ENCODE results near the gene RBM18.

RBM18 gene

GRCh38 chr9:122264360-122265148, at the start of gene RBM18, which contains the start of gene MRRF:
RBM18 (minus strand) TSS chr9:122264840; CDS start chr9:122261492, 3,348 bp downstream.
MRRF (plus strand) TSS chr9:122264882; CDS start chr9:122270892, 6,010 bp downstream.
- CTCF ChIA-PET: interaction anchor here (0.9 to 1.0 kb wide), 3 partner anchors 12 to 165 kb away, joined by 3 read pairs; no protein-coding TSS in a partner anchor
- peaks cover 21% of the 10 kb centered on the region for H3K36me3 Mint-ChIP-seq
- DNase-seq: peak; percentile 93
- peak within 1 kb of the TSS; percentile 83 for H3K4me3 Mint-ChIP-seq
- peak within 1 kb of the TSS; percentile 99 for H3K27ac Mint-ChIP-seq
- H3K27me3 Mint-ChIP-seq: peaks cover 4% of the 10 kb centered on the region
- H3K9me3 Mint-ChIP-seq: no peaks in the 10 kb centered on the region
- peaks cover 52% of the 10 kb centered on the region for H3K4me1 Mint-ChIP-seq

GRCh38 chr9:122314165-122314564, 49.5 kb upstream of the RBM18 start:
- CTCF ChIA-PET: no interaction called here
- Mint-ChIP-seq H3K27me3 (no peaks in the 10 kb centered on the region), H3K4me1 (no peaks in the 10 kb centered on the region), H3K4me3 (no peak overlapping the region), H3K27ac (no peak overlapping the region), H3K36me3 (peaks cover 25% of the 10 kb centered on the region), H3K9me3 (no peaks in the 10 kb centered on the region)
- DNase-seq: no peak

GRCh38 chr9:122309861-122310260, 45.2 kb upstream of the RBM18 start:
- no peak for DNase-seq
- no peaks in the 10 kb centered on the region for H3K9me3 Mint-ChIP-seq
- peaks cover 28% of the 10 kb centered on the region for H3K36me3 Mint-ChIP-seq
- no peak overlapping the region for H3K27ac Mint-ChIP-seq
- H3K27me3 Mint-ChIP-seq: no peaks in the 10 kb centered on the region
- H3K4me1 Mint-ChIP-seq: no peaks in the 10 kb centered on the region
- CTCF ChIA-PET: no interaction called here
- H3K4me3 Mint-ChIP-seq: no peak overlapping the region

GRCh38 chr9:122307925-122308324, 43.3 kb upstream of the RBM18 start:
- Mint-ChIP-seq H3K4me3 (no peak overlapping the region), H3K9me3 (no peaks in the 10 kb centered on the region), H3K36me3 (peaks cover 12% of the 10 kb centered on the region), H3K27ac (no peak overlapping the region), H3K4me1 (peaks cover 12% of the 10 kb centered on the region), H3K27me3 (no peaks in the 10 kb centered on the region)
- no peak for DNase-seq
- CTCF ChIA-PET: interaction anchor here (1.4 to 2.1 kb wide), 2 partner anchors 43 to 186 kb away, joined by 4 to 7 read pairs; no protein-coding TSS in a partner anchor

GRCh38 chr9:122307061-122307460, 42.4 kb upstream of the RBM18 start:
- no peak overlapping the region for H3K4me3 Mint-ChIP-seq
- H3K36me3 Mint-ChIP-seq: peaks cover 13% of the 10 kb centered on the region
- H3K4me1 Mint-ChIP-seq: peaks cover 12% of the 10 kb centered on the region
- DNase-seq: no peak
- CTCF ChIA-PET: interaction anchor here (1.4 to 2.1 kb wide), 2 partner anchors 44 to 185 kb away, joined by 4 to 7 read pairs; no protein-coding TSS in a partner anchor
- no peak overlapping the region for H3K27ac Mint-ChIP-seq
- H3K27me3 Mint-ChIP-seq: no peaks in the 10 kb centered on the region
- H3K9me3 Mint-ChIP-seq: no peaks in the 10 kb centered on the region

GRCh38 chr9:122302237-122303093, 37.8 kb upstream of the RBM18 start:
- no peak overlapping the region for H3K4me3 Mint-ChIP-seq
- CTCF ChIA-PET: interaction anchor here (0.6 kb wide), 1 partner anchor 12 kb away, joined by 3 read pairs; no protein-coding TSS in a partner anchor
- H3K36me3 Mint-ChIP-seq: peaks cover 22% of the 10 kb centered on the region
- no peak for DNase-seq
- H3K4me1 Mint-ChIP-seq: peaks cover 12% of the 10 kb centered on the region
- no peaks in the 10 kb centered on the region for H3K27me3 Mint-ChIP-seq
- no peak overlapping the region for H3K27ac Mint-ChIP-seq
- H3K9me3 Mint-ChIP-seq: no peaks in the 10 kb centered on the region

- CTCF ChIA-PET: no interaction called here
- no peaks in the 10 kb centered on the region for H3K27me3 Mint-ChIP-seq
- DNase-seq: no peak
Measured at GRCh38 chr9:122297512-122297911, 32.9 kb upstream of the RBM18 start.

GRCh38 chr9:122294531-122294930, 29.9 kb upstream of the RBM18 start:
- H3K27me3 Mint-ChIP-seq: no peaks in the 10 kb centered on the region
- no peak for DNase-seq
- H3K9me3 Mint-ChIP-seq: no peaks in the 10 kb centered on the region
- H3K4me1 Mint-ChIP-seq: no peaks in the 10 kb centered on the region
- CTCF ChIA-PET: no interaction called here
- peaks cover 34% of the 10 kb centered on the region for H3K36me3 Mint-ChIP-seq
- no peak overlapping the region for H3K27ac Mint-ChIP-seq
- no peak overlapping the region for H3K4me3 Mint-ChIP-seq

More at GRCh38 chr9:122297512-122297911, 32.9 kb upstream of the RBM18 start:
- no peaks in the 10 kb centered on the region for H3K4me1 Mint-ChIP-seq
- no peaks in the 10 kb centered on the region for H3K9me3 Mint-ChIP-seq
- H3K36me3 Mint-ChIP-seq: peaks cover 33% of the 10 kb centered on the region
- H3K4me3 Mint-ChIP-seq: no peak overlapping the region
- H3K27ac Mint-ChIP-seq: no peak overlapping the region

GRCh38 chr9:122291458-122291857, 26.8 kb upstream of the RBM18 start:
- CTCF ChIA-PET: no interaction called here
- Mint-ChIP-seq H3K4me1 (no peaks in the 10 kb centered on the region), H3K27me3 (no peaks in the 10 kb centered on the region), H3K9me3 (no peaks in the 10 kb centered on the region), H3K27ac (no peak overlapping the region), H3K36me3 (peaks cover 38% of the 10 kb centered on the region), H3K4me3 (no peak overlapping the region)
- DNase-seq: no peak

GRCh38 chr9:122287214-122287720, 22.6 kb upstream of the RBM18 start:
- H3K27me3 Mint-ChIP-seq: no peaks in the 10 kb centered on the region
- no peak overlapping the region for H3K27ac Mint-ChIP-seq
- CTCF ChIA-PET: no interaction called here
- DNase-seq: no peak
- H3K4me3 Mint-ChIP-seq: no peak overlapping the region
- H3K4me1 Mint-ChIP-seq: no peaks in the 10 kb centered on the region
- no peaks in the 10 kb centered on the region for H3K9me3 Mint-ChIP-seq
- peaks cover 31% of the 10 kb centered on the region for H3K36me3 Mint-ChIP-seq

- H3K36me3 Mint-ChIP-seq: peaks cover 28% of the 10 kb centered on the region
- H3K9me3 Mint-ChIP-seq: no peaks in the 10 kb centered on the region
- no peak overlapping the region for H3K4me3 Mint-ChIP-seq
- CTCF ChIA-PET: no interaction called here
- H3K27me3 Mint-ChIP-seq: no peaks in the 10 kb centered on the region
- H3K4me1 Mint-ChIP-seq: no peaks in the 10 kb centered on the region
- no peak for DNase-seq
- no peak overlapping the region for H3K27ac Mint-ChIP-seq
Measured at GRCh38 chr9:122286764-122287163, 22.1 kb upstream of the RBM18 start.

GRCh38 chr9:122281368-122281767, 16.7 kb upstream of the RBM18 start:
- no peaks in the 10 kb centered on the region for H3K4me1 Mint-ChIP-seq
- no peak overlapping the region for H3K27ac Mint-ChIP-seq
- no peaks in the 10 kb centered on the region for H3K27me3 Mint-ChIP-seq
- H3K4me3 Mint-ChIP-seq: no peak overlapping the region
- DNase-seq: no peak
- peaks cover 29% of the 10 kb centered on the region for H3K36me3 Mint-ChIP-seq
- no peaks in the 10 kb centered on the region for H3K9me3 Mint-ChIP-seq
- CTCF ChIA-PET: interaction anchor here (1.0 kb wide), 1 partner anchor 8 kb away, joined by 3 read pairs; no protein-coding TSS in a partner anchor

- H3K36me3 Mint-ChIP-seq: peaks cover 44% of the 10 kb centered on the region
- no peak overlapping the region for H3K27ac Mint-ChIP-seq
- no peak for DNase-seq
- H3K27me3 Mint-ChIP-seq: no peaks in the 10 kb centered on the region
- CTCF ChIA-PET: no interaction called here
- H3K4me3 Mint-ChIP-seq: no peak overlapping the region
- no peaks in the 10 kb centered on the region for H3K4me1 Mint-ChIP-seq
- no peaks in the 10 kb centered on the region for H3K9me3 Mint-ChIP-seq
Measured at GRCh38 chr9:122277285-122277897, 12.8 kb upstream of the RBM18 start.

GRCh38 chr9:122276096-122276495, 11.5 kb upstream of the RBM18 start:
- Mint-ChIP-seq H3K4me1 (no peaks in the 10 kb centered on the region), H3K36me3 (peaks cover 50% of the 10 kb centered on the region), H3K27ac (no peak overlapping the region), H3K27me3 (no peaks in the 10 kb centered on the region), H3K9me3 (no peaks in the 10 kb centered on the region), H3K4me3 (no peak overlapping the region)
- CTCF ChIA-PET: no interaction called here
- DNase-seq: no peak

Data from activated naive CD4-positive, alpha-beta T cell treated with anti-CD3 and anti-CD28 coated beads, Interleukin-2, amount 10 ng/mL, durations not matched to agents 7 days and 5 days (primary cell).